HepG2 (cell line): ENCODE data around the gene CAMTA2.

Experiments
- BRCA1 ChIP-seq: sonication (generic); formaldehyde crosslinking; IDR thresholded peaks from 2 replicates; pipeline ENCODE4 v1.4.0; 2020; ENCODE audit warnings: missing genetic modification reagents
- GABPA ChIP-seq, 2 experiments: IDR thresholded peaks; 2 replicates each; pipeline ENCODE4 v1.6.1; 2011 to 2016; ENCODE audit warnings: low read depth in 2 of 2, low read length in 1 of 2, missing biosample characterization in 1 of 2, missing genetic modification characterization in 1 of 2
- GPN1 ChIP-seq: sonication (generic); formaldehyde crosslinking; IDR thresholded peaks from 2 replicates; pipeline ENCODE4 v1.5.1; 2020; ENCODE audit warnings: missing genetic modification reagents, borderline replicate concordance
- GTF2F1 ChIP-seq: fragments of 150-350 bp; IDR thresholded peaks from 2 replicates; pipeline ENCODE4 v1.6.1; 2014; ENCODE audit warnings: low read length
- NBN ChIP-seq: fragments of 450-650 bp; conservative IDR thresholded peaks from 2 replicates; pipeline ENCODE4 v1.6.1; 2017
- NFATC3 ChIP-seq: sonication (generic); formaldehyde crosslinking; IDR thresholded peaks from 2 replicates; pipeline ENCODE4 v1.5.1; 2020; ENCODE audit warnings: mild to moderate bottlenecking, missing genetic modification reagents
- SOX6 ChIP-seq, 2 experiments: fragments of 450-650 bp in 1 of 2; sonication (generic) in 1 of 2; formaldehyde crosslinking in 1 of 2; IDR thresholded peaks; 2 replicates each; pipeline versions ENCODE4 v1.4.0 to v1.6.1; 2017 to 2020; ENCODE audit warnings: antibody characterized with exemption in 1 of 2, mild to moderate bottlenecking in 1 of 2, missing genetic modification reagents in 1 of 2
- ZNF24 ChIP-seq: fragments of 450-650 bp; IDR thresholded peaks from 2 replicates; pipeline ENCODE4 v1.6.1; 2017; ENCODE audit warnings: antibody characterized with exemption, mild to moderate bottlenecking
- TF ChIP-seq, protein P1 (sequence below): sonication (generic); formaldehyde crosslinking; IDR thresholded peaks from 2 replicates; pipeline ENCODE4 v1.5.0; 2020; ENCODE audit warnings: mild to moderate bottlenecking, missing genetic modification reagents, moderate library complexity

DNA sequence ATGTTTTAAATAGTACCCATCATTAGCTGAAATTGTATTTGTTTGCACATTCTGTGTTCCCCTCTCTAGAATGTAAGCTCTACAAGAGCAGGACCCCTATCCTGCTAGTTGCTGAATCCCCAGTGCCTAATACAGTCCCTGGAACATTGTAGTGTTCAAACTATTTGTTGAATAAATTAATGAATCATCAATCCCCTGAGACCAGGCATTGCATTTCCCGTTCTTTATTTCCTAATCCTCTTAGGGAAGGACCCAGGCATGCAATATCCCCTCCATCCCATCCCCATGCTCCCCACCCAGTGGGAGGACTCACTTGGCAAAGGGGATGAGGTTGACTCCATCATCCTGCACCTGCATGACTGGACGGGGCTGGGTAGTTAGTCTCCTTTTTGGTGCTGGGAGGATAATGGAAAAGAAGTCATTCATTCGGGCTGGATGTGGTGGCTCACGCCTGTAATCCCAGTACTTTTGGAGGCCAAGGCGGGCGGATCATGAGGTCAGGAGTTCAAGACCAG is 6.7 kb upstream of the CAMTA2 start:
- TF ChIP-seq NFATC3, result no peak
- no peak for TF ChIP-seq NBN
- TF ChIP-seq ZNF24, result no peak
- TF ChIP-seq BRCA1 (CRISPR knock-in tag), result no peak
- no peak for TF ChIP-seq GABPA (IDR thresholded peaks at IDR 0.05; ENCODE audit: low read depth, low read length)
- TF ChIP-seq GABPA (CRISPR knock-in tag; IDR thresholded peaks at IDR 0.05; ENCODE audit: low read depth), result no peak
- no peak for TF ChIP-seq GTF2F1
- no peak for TF ChIP-seq SOX6 (IDR thresholded peaks at IDR 0.05)
- no peak for TF ChIP-seq SOX6 (CRISPR knock-in tag; IDR thresholded peaks at IDR 0.05)
- TF ChIP-seq, protein P1, sequence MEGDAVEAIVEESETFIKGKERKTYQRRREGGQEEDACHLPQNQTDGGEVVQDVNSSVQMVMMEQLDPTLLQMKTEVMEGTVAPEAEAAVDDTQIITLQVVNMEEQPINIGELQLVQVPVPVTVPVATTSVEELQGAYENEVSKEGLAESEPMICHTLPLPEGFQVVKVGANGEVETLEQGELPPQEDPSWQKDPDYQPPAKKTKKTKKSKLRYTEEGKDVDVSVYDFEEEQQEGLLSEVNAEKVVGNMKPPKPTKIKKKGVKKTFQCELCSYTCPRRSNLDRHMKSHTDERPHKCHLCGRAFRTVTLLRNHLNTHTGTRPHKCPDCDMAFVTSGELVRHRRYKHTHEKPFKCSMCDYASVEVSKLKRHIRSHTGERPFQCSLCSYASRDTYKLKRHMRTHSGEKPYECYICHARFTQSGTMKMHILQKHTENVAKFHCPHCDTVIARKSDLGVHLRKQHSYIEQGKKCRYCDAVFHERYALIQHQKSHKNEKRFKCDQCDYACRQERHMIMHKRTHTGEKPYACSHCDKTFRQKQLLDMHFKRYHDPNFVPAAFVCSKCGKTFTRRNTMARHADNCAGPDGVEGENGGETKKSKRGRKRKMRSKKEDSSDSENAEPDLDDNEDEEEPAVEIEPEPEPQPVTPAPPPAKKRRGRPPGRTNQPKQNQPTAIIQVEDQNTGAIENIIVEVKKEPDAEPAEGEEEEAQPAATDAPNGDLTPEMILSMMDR (CRISPR knock-in tag), result no peak
- no peak for TF ChIP-seq GPN1
